Measurements from ENCODE around the gene WDFY4.

The WDFY4 gene

DNA sequence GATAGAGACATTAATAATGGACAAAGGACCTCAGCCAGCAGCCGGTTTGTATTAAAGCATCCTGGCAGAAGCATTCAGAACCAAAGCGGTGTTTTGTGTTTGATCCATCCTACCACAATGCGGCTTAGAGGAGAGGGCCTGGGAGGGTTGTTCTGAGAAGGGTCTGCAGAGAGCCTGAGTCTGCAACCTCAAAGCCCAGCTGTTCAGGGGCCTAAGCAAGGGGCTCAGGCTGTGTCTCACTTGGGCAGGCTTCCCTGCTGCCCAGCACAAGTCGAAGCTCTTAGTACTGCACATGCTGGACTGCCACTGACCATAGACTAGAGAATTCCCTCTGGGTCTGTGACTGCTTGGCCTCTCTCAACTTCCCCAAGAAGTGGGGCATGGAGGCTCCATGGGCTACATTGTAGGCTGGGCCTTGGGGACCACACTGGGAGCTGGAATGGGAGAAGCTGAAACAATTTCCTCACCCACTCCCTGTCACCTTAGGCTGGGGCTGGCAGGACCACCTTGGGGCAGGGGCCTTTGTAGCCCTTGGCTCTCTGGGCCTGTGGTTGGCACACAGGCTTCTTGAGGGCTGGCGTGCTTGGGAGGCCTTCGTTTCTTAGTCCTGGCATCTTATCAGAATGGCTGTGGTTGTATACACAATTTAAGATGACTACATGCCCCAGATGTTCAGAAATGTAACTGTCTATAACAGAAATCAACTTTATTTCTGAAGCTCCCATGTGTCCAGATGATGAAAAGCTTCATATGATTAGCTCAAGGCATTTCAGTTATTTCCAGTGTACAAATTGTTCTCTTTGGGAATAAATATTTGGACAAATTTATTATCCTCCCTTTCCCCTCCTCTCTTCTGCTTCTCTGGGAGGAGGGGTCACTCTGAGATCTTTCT lies 210.5 kb downstream of the WDFY4 start:
- Histone ChIP-seq H3F3A (ENCODE audit: insufficient read depth) (no peaks in the 10 kb centered on the region), H3K27ac (ENCODE audit: low read depth, low read length) (no peak overlapping the region), H3K9ac (ENCODE audit: low read length) (no peak overlapping the region), H3K36me3 (ENCODE audit: low read length) (no peaks in the 10 kb centered on the region), H3K27me3 (ENCODE audit: low read length) (no peaks in the 10 kb centered on the region), H4K20me1 (ENCODE audit: low read depth, low read length) (no peaks in the 10 kb centered on the region), H3K79me2 (ENCODE audit: insufficient read depth, low read length) (no peaks in the 10 kb centered on the region), H3K9me3 (ENCODE audit: insufficient read depth, low read length) (no peaks in the 10 kb centered on the region), H2AFZ (ENCODE audit: low read depth, low read length, severe bottlenecking) (no peak overlapping the region), H3K4me2 (ENCODE audit: low read depth, low read length, poor library complexity, severe bottlenecking) (no peak overlapping the region), H3K9me2 (replicated peaks; ENCODE audit: insufficient read depth, low read length) (no peaks in the 10 kb centered on the region), H3K4me3 (ENCODE audit: insufficient read depth, low read length, poor library complexity, severe bottlenecking) (no peak overlapping the region)
- TF ChIP-seq EZH2phosphoT487 (conservative IDR thresholded peaks at IDR 0.05; ENCODE audit: low read length), result no peak
- TF ChIP-seq, protein P1, sequence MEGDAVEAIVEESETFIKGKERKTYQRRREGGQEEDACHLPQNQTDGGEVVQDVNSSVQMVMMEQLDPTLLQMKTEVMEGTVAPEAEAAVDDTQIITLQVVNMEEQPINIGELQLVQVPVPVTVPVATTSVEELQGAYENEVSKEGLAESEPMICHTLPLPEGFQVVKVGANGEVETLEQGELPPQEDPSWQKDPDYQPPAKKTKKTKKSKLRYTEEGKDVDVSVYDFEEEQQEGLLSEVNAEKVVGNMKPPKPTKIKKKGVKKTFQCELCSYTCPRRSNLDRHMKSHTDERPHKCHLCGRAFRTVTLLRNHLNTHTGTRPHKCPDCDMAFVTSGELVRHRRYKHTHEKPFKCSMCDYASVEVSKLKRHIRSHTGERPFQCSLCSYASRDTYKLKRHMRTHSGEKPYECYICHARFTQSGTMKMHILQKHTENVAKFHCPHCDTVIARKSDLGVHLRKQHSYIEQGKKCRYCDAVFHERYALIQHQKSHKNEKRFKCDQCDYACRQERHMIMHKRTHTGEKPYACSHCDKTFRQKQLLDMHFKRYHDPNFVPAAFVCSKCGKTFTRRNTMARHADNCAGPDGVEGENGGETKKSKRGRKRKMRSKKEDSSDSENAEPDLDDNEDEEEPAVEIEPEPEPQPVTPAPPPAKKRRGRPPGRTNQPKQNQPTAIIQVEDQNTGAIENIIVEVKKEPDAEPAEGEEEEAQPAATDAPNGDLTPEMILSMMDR (IDR thresholded peaks at IDR 0.05; ENCODE audit: insufficient read depth, low read length, poor library complexity, severe bottlenecking), result no peak

DNA sequence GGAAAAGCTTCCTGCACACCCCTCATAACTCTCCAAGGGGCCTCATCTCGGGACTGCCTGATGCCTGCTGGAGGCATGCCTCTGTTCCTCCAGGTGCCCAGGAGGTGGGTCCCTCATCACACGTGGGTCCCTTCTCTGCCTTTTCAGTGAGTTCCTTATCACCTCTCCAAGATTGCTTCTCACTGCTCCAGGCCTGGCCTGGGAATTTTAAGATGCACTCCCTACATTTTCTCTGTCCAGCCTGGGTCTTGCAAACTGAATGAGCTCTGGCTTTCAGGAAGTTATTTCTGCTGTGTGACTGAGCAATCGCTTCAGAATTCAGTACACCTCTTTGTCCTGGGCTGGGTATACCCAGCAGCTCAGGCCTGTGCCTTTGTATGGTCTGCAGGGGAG lies 211.1 kb downstream of the WDFY4 start:
- no peak overlapping the region for H3K9ac ChIP-seq (ENCODE audit: low read length)
- no peak overlapping the region for H3K4me3 ChIP-seq (ENCODE audit: insufficient read depth, low read length, poor library complexity, severe bottlenecking)
- no peaks in the 10 kb centered on the region for H3K27me3 ChIP-seq (ENCODE audit: low read length)
- no peaks in the 10 kb centered on the region for H3K9me3 ChIP-seq (ENCODE audit: insufficient read depth, low read length)
- no peaks in the 10 kb centered on the region for H4K20me1 ChIP-seq (ENCODE audit: low read depth, low read length)
- no peaks in the 10 kb centered on the region for H3K9me2 ChIP-seq (replicated peaks; ENCODE audit: insufficient read depth, low read length)
- no peak overlapping the region for H2AFZ ChIP-seq (ENCODE audit: low read depth, low read length, severe bottlenecking)
- TF ChIP-seq, protein P1 (IDR thresholded peaks at IDR 0.05; ENCODE audit: insufficient read depth, low read length, poor library complexity, severe bottlenecking), result no peak
- no peak for TF ChIP-seq EZH2phosphoT487 (conservative IDR thresholded peaks at IDR 0.05; ENCODE audit: low read length)
- H3K79me2 ChIP-seq (ENCODE audit: insufficient read depth, low read length), result no peaks in the 10 kb centered on the region
- no peak overlapping the region for H3K4me2 ChIP-seq (ENCODE audit: low read depth, low read length, poor library complexity, severe bottlenecking)
- no peaks in the 10 kb centered on the region for H3F3A ChIP-seq (ENCODE audit: insufficient read depth)
- H3K27ac ChIP-seq (ENCODE audit: low read depth, low read length), result no peak overlapping the region
- no peaks in the 10 kb centered on the region for H3K36me3 ChIP-seq (ENCODE audit: low read length)

DNA sequence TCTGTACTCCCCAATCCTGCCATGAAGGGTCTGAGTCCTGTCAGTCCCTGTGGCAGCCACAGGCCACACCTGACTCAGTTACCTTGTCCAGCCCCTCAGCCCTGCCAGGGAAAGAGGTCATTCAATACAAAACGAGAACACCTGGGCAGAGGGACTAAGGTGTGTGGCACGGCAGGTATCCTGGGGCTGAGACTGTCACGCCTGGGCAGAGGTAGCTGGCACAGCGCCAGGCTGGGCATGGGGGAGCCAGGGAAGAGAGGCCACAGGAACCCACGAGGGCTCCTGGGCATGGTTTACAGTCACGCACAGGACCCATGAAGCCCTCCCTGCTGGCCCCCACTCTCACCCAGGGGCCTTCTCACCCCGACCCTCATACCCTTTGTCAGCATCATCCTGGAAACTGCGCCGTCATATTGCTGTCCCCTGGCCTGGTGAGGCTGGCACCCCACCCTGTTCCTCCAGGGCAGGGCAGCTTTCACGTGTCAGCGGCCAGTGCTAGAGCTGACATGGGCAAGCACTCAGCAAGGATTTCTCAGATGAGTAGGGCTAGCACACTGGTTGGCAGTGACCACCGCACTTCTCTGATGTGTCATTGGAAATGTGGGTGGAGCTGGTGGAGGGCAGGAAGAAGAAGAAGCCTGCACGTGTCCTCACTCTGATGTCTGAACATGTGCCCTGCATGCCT lies 212.2 kb downstream of the WDFY4 start:
- no peaks in the 10 kb centered on the region for H3F3A ChIP-seq (ENCODE audit: insufficient read depth)
- H3K4me2 ChIP-seq (ENCODE audit: low read depth, low read length, poor library complexity, severe bottlenecking), result no peak overlapping the region
- H3K9ac ChIP-seq (ENCODE audit: low read length), result no peak overlapping the region
- no peaks in the 10 kb centered on the region for H3K9me3 ChIP-seq (ENCODE audit: insufficient read depth, low read length)
- H4K20me1 ChIP-seq (ENCODE audit: low read depth, low read length), result no peaks in the 10 kb centered on the region
- no peaks in the 10 kb centered on the region for H3K9me2 ChIP-seq (replicated peaks; ENCODE audit: insufficient read depth, low read length)
- no peak overlapping the region for H3K27ac ChIP-seq (ENCODE audit: low read depth, low read length)
- H3K27me3 ChIP-seq (ENCODE audit: low read length), result no peaks in the 10 kb centered on the region
- H3K36me3 ChIP-seq (ENCODE audit: low read length), result no peaks in the 10 kb centered on the region
- H3K4me3 ChIP-seq (ENCODE audit: insufficient read depth, low read length, poor library complexity, severe bottlenecking), result no peak overlapping the region
- no peaks in the 10 kb centered on the region for H3K79me2 ChIP-seq (ENCODE audit: insufficient read depth, low read length)
- TF ChIP-seq, protein P1 (IDR thresholded peaks at IDR 0.05; ENCODE audit: insufficient read depth, low read length, poor library complexity, severe bottlenecking), result no peak
- TF ChIP-seq EZH2phosphoT487 (conservative IDR thresholded peaks at IDR 0.05; ENCODE audit: low read length), result no peak
- no peak overlapping the region for H2AFZ ChIP-seq (ENCODE audit: low read depth, low read length, severe bottlenecking)
